Peyer's patch (tissue), 4 donors: ENCODE results near the gene SPDYE6.

Experiments
- POLR2A ChIP-seq, 2 donors: fragments of 450-650 bp; IDR thresholded peaks; one replicate each; pipeline ENCODE4 v1.5.1; 2017; ENCODE audit warnings: antibody characterized with exemption in 2 of 2, mild to moderate bottlenecking in 2 of 2, moderate library complexity in 2 of 2
- TF ChIP-seq, protein P1 (sequence below), 6 experiments: fragments of 450-650 bp in 4 of 6; fragments of 200-600 bp in 2 of 6; sonication (generic) in 1 of 6; IDR thresholded peaks; one replicate each; pipeline ENCODE4 v1.5.1; 2017 to 2019; ENCODE audit warnings: antibody characterized with exemption in 6 of 6, mild to moderate bottlenecking in 3 of 6, moderate library complexity in 1 of 6

DNA sequence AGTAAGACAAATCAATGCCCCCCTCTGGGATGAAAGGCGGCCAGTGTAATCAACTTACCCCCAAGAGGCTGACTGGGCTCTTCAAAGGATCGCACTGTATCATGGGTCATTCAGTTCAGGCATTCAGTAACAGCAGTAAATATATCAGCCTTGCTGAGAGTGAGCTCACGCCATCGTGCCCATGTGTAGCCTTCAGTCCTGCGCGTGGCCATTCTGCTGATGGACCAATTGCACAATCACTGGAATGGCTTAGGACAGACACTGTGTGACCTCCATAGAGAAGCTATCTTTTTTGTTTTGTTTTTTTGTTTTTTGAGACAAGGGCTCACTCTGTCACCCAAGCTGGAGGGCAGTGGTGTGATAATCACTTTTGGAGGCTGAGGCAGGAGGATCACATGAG, 30.8 kb upstream of the SPDYE6 start:
- TF ChIP-seq, protein P1, sequence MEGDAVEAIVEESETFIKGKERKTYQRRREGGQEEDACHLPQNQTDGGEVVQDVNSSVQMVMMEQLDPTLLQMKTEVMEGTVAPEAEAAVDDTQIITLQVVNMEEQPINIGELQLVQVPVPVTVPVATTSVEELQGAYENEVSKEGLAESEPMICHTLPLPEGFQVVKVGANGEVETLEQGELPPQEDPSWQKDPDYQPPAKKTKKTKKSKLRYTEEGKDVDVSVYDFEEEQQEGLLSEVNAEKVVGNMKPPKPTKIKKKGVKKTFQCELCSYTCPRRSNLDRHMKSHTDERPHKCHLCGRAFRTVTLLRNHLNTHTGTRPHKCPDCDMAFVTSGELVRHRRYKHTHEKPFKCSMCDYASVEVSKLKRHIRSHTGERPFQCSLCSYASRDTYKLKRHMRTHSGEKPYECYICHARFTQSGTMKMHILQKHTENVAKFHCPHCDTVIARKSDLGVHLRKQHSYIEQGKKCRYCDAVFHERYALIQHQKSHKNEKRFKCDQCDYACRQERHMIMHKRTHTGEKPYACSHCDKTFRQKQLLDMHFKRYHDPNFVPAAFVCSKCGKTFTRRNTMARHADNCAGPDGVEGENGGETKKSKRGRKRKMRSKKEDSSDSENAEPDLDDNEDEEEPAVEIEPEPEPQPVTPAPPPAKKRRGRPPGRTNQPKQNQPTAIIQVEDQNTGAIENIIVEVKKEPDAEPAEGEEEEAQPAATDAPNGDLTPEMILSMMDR (IDR thresholded peaks at IDR 0.05) = no peak
- TF ChIP-seq POLR2A (IDR thresholded peaks at IDR 0.05) = no peak
